GM10248 (cell line): ENCODE data around the gene AP1S2.

Source experiments
- CTCF ChIA-PET: fragments of 300-600 bp; sonication (Branson Sonifier 250); formaldehyde crosslinking; extraction: SDS; loops from one replicate; lab custom pipeline; 2021; ENCODE audit warnings: antibody characterized with exemption; lab: Yijun Ruan, JAX
- POLR2A ChIA-PET: fragments of 350-650 bp; sonication (Branson Sonifier 250); formaldehyde crosslinking; extraction: SDS; loops from one replicate; lab custom pipeline; 2020; ENCODE audit warnings: antibody characterized with exemption; lab: Yijun Ruan, JAX
- DNase-seq: peaks from one replicate; pipeline ENCODE4 v3.0.0; 2012; ENCODE audit errors: extremely low spot score
- TF ChIP-seq, protein P1 (sequence below): IDR thresholded peaks from 2 replicates; pipeline ENCODE4 v1.5.1; 2012; ENCODE audit warnings: mild to moderate bottlenecking, low read depth; ENCODE audit errors: extremely low read depth, missing control alignments, control extremely low read depth

AP1S2 gene

DNA sequence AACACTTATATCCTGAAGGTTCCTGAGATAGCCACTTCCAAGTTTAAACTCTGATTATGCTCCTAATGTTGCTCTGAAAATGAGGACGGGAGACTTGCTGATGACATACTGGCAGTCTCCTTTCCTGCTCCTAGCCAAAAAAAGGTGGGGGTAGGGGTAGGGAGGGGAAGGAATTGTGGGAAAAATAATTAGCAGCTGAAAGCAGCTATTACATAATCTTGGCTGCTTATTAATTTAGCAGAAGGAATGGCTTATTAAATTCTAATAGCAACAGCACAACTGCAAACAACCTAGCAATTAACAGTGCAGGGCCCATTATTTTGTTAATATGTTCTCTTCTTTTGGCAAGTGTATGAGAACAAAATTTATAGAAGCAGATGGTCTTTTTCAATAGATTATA, 2.0 kb upstream of the AP1S2 start:
- DNase-seq, result no peak
- TF ChIP-seq, protein P1, sequence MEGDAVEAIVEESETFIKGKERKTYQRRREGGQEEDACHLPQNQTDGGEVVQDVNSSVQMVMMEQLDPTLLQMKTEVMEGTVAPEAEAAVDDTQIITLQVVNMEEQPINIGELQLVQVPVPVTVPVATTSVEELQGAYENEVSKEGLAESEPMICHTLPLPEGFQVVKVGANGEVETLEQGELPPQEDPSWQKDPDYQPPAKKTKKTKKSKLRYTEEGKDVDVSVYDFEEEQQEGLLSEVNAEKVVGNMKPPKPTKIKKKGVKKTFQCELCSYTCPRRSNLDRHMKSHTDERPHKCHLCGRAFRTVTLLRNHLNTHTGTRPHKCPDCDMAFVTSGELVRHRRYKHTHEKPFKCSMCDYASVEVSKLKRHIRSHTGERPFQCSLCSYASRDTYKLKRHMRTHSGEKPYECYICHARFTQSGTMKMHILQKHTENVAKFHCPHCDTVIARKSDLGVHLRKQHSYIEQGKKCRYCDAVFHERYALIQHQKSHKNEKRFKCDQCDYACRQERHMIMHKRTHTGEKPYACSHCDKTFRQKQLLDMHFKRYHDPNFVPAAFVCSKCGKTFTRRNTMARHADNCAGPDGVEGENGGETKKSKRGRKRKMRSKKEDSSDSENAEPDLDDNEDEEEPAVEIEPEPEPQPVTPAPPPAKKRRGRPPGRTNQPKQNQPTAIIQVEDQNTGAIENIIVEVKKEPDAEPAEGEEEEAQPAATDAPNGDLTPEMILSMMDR, result no peak
- ChIA-PET CTCF (no interaction called here), POLR2A (no interaction called here)

DNA sequence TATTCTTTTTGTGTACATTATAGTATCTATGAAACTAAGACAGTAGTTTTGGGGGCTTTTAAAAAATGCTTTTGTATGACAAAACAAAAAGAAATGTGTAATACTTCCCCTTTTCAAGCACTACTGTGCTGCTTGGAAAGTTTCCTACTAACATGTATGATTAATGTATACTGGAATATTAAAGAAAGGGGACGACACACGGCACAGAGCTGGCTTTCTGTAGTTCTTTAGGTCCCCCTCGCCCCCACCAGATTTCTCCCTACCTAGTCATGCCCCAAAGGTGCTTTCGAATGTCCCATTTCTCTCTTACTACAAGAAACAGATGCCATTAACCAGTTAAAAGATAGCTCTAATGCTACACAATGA, 1.6 kb upstream of the AP1S2 start:
- TF ChIP-seq, protein P1, result no peak
- ChIA-PET CTCF (no interaction called here), POLR2A (no interaction called here)
- no peak for DNase-seq

DNA sequence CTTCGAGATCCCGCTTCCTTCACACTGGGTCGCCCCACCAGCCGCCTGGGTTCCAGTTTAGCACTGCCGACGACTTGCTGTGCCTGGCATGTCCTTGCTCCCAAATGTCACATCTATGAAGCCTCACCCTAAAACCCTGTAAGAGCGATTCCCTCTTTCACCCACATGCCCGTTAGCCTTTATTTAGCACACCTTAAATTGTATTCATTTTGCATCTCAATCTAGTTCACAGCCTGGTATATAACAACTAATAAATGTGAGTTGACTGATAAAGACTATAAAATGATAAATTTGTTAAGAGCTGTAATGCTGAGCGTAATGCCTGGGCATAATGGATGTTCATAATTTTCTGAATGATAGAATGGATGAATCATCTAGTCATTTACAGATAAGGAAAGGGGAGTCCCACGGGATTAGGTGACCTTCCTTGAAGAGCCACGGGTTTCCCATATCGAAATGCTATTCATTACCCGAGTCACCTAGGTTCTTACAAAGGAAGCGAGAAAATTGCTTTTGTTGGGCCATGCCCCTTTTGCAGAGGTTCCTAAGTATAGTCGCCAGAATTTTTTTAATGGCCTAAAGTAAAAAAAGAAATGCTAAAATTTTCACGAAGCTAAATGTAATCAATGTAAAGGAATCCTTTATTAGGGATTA, 1.1 kb upstream of the AP1S2 start:
- TF ChIP-seq, protein P1, result no peak
- ChIA-PET POLR2A (no interaction called here), CTCF (no interaction called here)
- no peak for DNase-seq

DNA sequence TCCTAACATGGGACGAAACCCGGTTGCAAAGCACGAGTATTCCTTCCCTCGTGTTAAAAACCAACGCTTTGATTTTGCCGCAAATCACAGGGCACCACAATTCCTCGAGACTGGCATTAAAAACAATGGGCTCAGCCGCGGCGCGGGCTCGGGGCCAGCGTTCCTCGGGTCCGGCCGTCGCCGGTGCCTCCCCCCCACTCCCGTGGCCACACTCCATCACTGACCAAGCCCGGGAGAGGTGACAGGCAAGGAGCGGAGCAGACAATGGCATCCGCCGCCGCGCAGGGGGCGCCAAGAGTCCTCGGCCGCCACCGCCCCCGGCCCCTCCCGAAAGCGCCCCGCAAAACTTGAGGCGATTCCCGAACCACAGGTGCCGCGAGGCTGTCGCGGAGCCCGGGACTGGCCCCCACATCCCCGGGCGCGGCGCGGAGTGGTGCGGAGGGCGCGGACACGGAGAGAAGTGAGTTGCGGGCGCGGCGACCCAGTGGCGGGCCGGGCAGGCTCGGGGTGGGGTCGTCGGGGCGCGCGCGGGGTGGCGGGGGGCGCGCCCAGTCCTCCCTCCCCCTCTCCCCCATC, 445 bp downstream of the AP1S2 start:
- DNase-seq, result peak; percentile 62
- POLR2A ChIA-PET, result no interaction called here
- CTCF ChIA-PET, result interaction anchor here (0.9 kb wide), 1 partner anchor 18 kb away, joined by 3 read pairs; no protein-coding TSS in a partner anchor
- TF ChIP-seq, protein P1, result peak; percentile 33

DNA sequence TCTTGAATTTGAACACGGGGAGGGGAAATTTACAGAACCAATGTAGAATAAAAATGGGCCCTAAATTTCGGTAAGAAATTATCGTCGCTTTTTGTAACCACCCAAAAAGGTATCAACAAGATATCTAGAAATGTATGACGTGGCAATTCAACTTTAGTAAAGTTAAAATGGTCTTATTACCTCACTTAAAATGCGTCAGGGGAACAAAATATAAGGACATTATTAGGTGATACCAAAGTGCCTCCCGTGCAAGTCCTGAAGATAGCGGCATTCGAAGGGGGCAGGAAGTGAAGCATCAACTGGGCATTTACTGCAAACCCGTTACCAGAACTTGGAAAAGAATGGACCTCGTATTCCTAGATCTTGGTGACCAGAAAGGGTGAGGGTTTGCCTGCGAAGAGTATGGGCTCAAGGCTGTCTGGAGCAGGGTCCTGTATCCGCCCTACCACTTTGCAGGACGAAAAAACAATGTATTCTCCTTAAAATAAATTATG, 980 bp downstream of the AP1S2 start:
- CTCF ChIA-PET, result no interaction called here
- POLR2A ChIA-PET, result no interaction called here
- DNase-seq, result no peak
- TF ChIP-seq, protein P1, result no peak

DNA sequence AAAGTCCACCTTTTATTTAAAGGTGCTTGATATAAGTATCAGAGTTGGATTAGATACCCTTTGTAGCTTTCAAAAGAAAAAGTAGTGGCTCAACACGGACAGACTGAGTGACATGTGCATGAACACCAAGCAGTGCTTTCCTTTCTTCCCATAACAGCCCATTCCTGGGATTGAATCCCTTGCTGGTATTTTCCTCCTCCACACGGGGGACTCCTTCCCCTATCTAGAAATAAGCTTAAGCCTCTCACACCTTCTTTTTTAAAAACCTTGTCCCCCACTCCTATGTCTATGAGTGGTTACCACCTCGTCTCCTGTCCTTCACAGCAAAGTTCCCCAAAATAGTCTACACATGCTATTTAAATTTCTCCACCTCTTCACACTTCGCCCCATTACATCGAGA, 5.1 kb downstream of the AP1S2 start:
- DNase-seq, result no peak
- POLR2A ChIA-PET, result no interaction called here
- CTCF ChIA-PET, result interaction anchor here (1.0 to 3.0 kb wide), 3 partner anchors 14 to 46 kb away, joined by 3 to 9 read pairs (median 3); no protein-coding TSS in a partner anchor
- TF ChIP-seq, protein P1, result no peak
